ENCODE data around the gene MRTO4. TPM values are rescaled to one million over a fixed set of nuclear protein-coding genes. Genes with fewer than 3 reads are reported as not detected.

Gene MRTO4
- total RNA-seq, 2 donors from 2014 or later: 17.6 to 27.7 TPM

GRCh38 chr1:19232524-19232846 lies 19.1 kb upstream of the MRTO4 start:
- peaks cover 4 to 21% of the 10 kb centered on the region in 2 donors for H3K36me3 ChIP-seq (replicated peaks in 1 of 2; ENCODE audit: insufficient read depth in 1 of 2, low read depth in 2 of 2)
- no peak overlapping the region for H3K4me3 ChIP-seq
- peaks cover 8% of the 10 kb centered on the region for H3K4me1 ChIP-seq
- H3K9me3 ChIP-seq: no peaks in the 10 kb centered on the region
- H3K27ac ChIP-seq: no peak overlapping the region
- DNase-seq (no peak), ATAC-seq (peak; percentile 18)
- intact Hi-C loops (cut with DNase I): no loop called here
- TF ChIP-seq CTCF (IDR thresholded peaks at IDR 0.05): no peak
- TF ChIP-seq POLR2A (IDR thresholded peaks at IDR 0.05): no peak
- no peaks in the 10 kb centered on the region for H3K27me3 ChIP-seq

- no peak overlapping the region for H3K27ac ChIP-seq
- H3K4me1 ChIP-seq: peaks cover 8% of the 10 kb centered on the region
- no peak for DNase-seq
- no peak for ATAC-seq
- intact Hi-C loops (cut with DNase I): no loop called here
- no peaks in the 10 kb centered on the region for H3K27me3 ChIP-seq
- WGBS, 2 donors: 83 to 95% methylated on average over 1 to 3 of the region's 3 CpGs
- H3K9me3 ChIP-seq: no peaks in the 10 kb centered on the region
- peaks cover 4 to 29% of the 10 kb centered on the region in 2 donors for H3K36me3 ChIP-seq (replicated peaks in 1 of 2; ENCODE audit: insufficient read depth in 1 of 2, low read depth in 2 of 2)
- H3K4me3 ChIP-seq: no peak overlapping the region
- no peak for TF ChIP-seq CTCF (IDR thresholded peaks at IDR 0.05)
- no peak for TF ChIP-seq POLR2A (IDR thresholded peaks at IDR 0.05)
Observed at GRCh38 chr1:19234224-19234623, 17.4 kb upstream of the MRTO4 start.

GRCh38 chr1:19239876-19240275 lies 11.7 kb upstream of the MRTO4 start:
- intact Hi-C loops (cut with DNase I): no loop called here

GRCh38 chr1:19240673-19241538 lies 10.7 kb upstream of the MRTO4 start:
- no peak for TF ChIP-seq POLR2A (IDR thresholded peaks at IDR 0.05)
- peak; percentile 84 to 96 (median 93) for TF ChIP-seq CTCF (IDR thresholded peaks at IDR 0.05)
- H3K27ac ChIP-seq: no peak overlapping the region
- DNase-seq (peak; percentile 65 to 72 (median 68)), ATAC-seq (peak; percentile 95)
- H3K4me1 ChIP-seq: no peaks in the 10 kb centered on the region
- intact Hi-C loops (cut with DNase I): no loop called here
- WGBS, 2 donors: 52 to 55% methylated on average over 4 to 7 of the region's 7 CpGs
- no peak overlapping the region for H3K4me3 ChIP-seq
- H3K9me3 ChIP-seq: no peaks in the 10 kb centered on the region
- peaks cover 6 to 41% of the 10 kb centered on the region in 2 donors for H3K36me3 ChIP-seq (replicated peaks in 1 of 2; ENCODE audit: insufficient read depth in 1 of 2, low read depth in 2 of 2)
- no peaks in the 10 kb centered on the region for H3K27me3 ChIP-seq

More at GRCh38 chr1:19239876-19240275, 11.7 kb upstream of the MRTO4 start:
- no peaks in the 10 kb centered on the region for H3K9me3 ChIP-seq
- no peak overlapping the region for H3K27ac ChIP-seq
- no peak for DNase-seq
- H3K27me3 ChIP-seq: no peaks in the 10 kb centered on the region
- no peaks in the 10 kb centered on the region for H3K4me1 ChIP-seq
- H3K4me3 ChIP-seq: no peak overlapping the region
- H3K36me3 ChIP-seq (replicated peaks in 1 of 2; ENCODE audit: insufficient read depth in 1 of 2, low read depth in 2 of 2): peaks cover 6 to 45% of the 10 kb centered on the region in 2 donors
- 92% methylated on average over 6 to 7 of the region's 7 CpGs for WGBS, 2 donors
- no peak for ATAC-seq
- TF ChIP-seq POLR2A (IDR thresholded peaks at IDR 0.05) (no peak), CTCF (IDR thresholded peaks at IDR 0.05) (no peak)
